Kidney (tissue), 14 donors: ENCODE measurements around the gene CSPG4. TPM values are rescaled to one million over a fixed set of nuclear protein-coding genes. Genes with fewer than 3 reads are reported as not detected.
A peak's percentile ranks its signal among the peaks of the same experiment; 100 is the strongest.
"Not testable (repeated sequence)": the region's sequence is repeated elsewhere in the genome, so short reads cannot be mapped to it uniquely, and the experiment has no call there.

ENCODE experiments used
- DNase-seq, 5 donors: peaks; one replicate each; pipeline ENCODE4 v3.0.0-alpha.2; 2013 to 2020
- FAIRE-seq: peaks from 2 replicates; lab custom pipeline; 2012; peaks lifted over from hg19 to GRCh38; lab: Jason Lieb, UNC
- H3K27ac ChIP-seq, 2 donors: one replicate each; pipeline ENCODE4 v1.7.0; 2013; ENCODE audit warnings: low read depth in 2 of 2, low read length in 2 of 2, inconsistent platforms in 1 of 2
- H3K27me3 ChIP-seq: one replicate; pipeline ENCODE4 v1.7.1; 2013; ENCODE audit warnings: low read length, inconsistent platforms; ENCODE audit not compliant: control insufficient read depth, insufficient read depth
- H3K36me3 ChIP-seq, 3 donors: one replicate each; pipeline versions ENCODE4 v1.7.0 to v1.7.1; 2013; ENCODE audit warnings: low read length in 3 of 3, control low read depth in 1 of 3, inconsistent platforms in 1 of 3; ENCODE audit not compliant: insufficient read depth in 3 of 3, control insufficient read depth in 2 of 3
- H3K4me1 ChIP-seq, 3 donors: one replicate each; pipeline versions ENCODE4 v1.7.0 to v1.7.1; 2013; ENCODE audit warnings: low read length in 3 of 3, inconsistent platforms in 1 of 3, low read depth in 1 of 3; ENCODE audit not compliant: control insufficient read depth in 2 of 3, insufficient read depth in 2 of 3
- H3K4me3 ChIP-seq, 3 donors: one replicate each; pipeline versions ENCODE4 v1.7.0 to v1.8.1; 2013; ENCODE audit warnings: low read length in 3 of 3, control low read depth in 1 of 3, inconsistent platforms in 1 of 3
- H3K9ac ChIP-seq, 3 donors: one replicate each; pipeline versions ENCODE4 v1.7.0 to v1.7.1; 2013; ENCODE audit warnings: low read length in 3 of 3, control low read depth in 1 of 3, inconsistent platforms in 1 of 3
- H3K9me3 ChIP-seq, 3 donors: one replicate each; pipeline versions ENCODE4 v1.7.0 to v1.7.1; 2013; ENCODE audit warnings: low read length in 3 of 3, control low read depth in 1 of 3, inconsistent platforms in 1 of 3; ENCODE audit not compliant: control insufficient read depth in 2 of 3, insufficient read depth in 1 of 3
- intact Hi-C: fragments of 100-400 bp; cut with DNase I; formaldehyde crosslinking; loops from one replicate; pipeline ENCODE4 v1.11.1; 2022
- polyA plus RNA-seq: library from polyadenylated mRNA; stranded (reverse); fragments of 350-450 nt; fragmentation: Illumina TruSeq; extraction: RNeasy Lipid Tissue Mini Kit (QIAGEN cat#74804); gene quantifications from one replicate; pipeline ENCODE4 v1.2.3, GENCODE V29; 2014; ENCODE audit warnings: low read depth, low replicate concordance; ENCODE audit not compliant: insufficient read depth
- total RNA-seq: library from RNA; stranded (reverse); fragmentation: NEBNext Ultra II Directional; extraction: Animal tissue kit (Norgen Biotek cat#: 25700); gene quantifications from one replicate; pipeline ENCODE4 v1.2.1, GENCODE V29; 2021
- TF ChIP-seq, protein P1 (sequence below): IDR thresholded peaks from 3 replicates; pipeline ENCODE4 v1.5.1; 2012; ENCODE audit warnings: mild to moderate bottlenecking, moderate library complexity, borderline replicate concordance; ENCODE audit not compliant: insufficient read depth; ENCODE audit errors: extremely low read depth
- donor health status: control.
- donor health status: control.
- donor health status: control.
- donor health status: control.
- donor health status: control.
- donor health status: DM: yes; HTN: yes; CAD: no.
- donor health status: Normal renal cell carcinoma (clear cell type).

The CSPG4 gene
- total and polyA plus RNA-seq, 2 donors from 2014 or later = 4.4 to 30.7 TPM

DNA sequence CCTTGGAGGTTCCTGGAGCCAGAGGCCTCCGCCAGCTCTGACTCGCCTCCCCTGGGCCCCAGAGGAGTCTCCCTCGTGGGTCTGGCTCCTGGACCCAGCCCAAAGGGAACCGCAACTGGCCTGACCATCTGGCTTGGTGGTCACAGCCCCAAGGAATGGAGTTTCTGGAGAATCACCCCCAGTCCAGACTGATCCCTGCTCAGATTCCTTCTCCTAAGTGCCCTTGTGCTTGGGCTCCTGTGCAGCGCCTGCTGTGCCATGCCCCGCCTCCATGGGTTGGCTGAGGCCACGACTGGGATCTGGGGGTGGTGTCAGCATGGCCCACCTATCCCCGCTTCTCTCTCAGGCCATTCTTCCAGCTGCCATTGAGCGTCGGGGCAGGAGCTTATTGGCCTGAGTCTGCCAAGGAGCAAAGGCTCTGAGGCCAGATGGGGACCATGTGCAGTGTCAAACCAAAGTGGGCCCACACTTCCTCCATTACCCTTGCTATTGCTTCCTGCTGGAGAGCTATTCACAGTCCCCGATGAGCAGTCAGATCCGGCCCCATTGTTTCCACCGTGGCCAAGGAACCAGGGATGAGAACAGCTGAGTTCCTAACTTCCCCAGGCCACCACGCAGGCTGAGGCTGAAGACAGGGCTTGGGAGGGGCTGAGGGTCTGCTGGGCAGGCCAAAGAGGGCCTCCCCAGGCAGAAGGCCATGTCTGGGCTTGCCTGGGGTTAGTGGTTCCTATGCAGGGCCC is 19.0 kb downstream of the CSPG4 start:
- no peaks in the 10 kb centered on the region for H3K36me3 ChIP-seq
- H3K27me3 ChIP-seq = no peaks in the 10 kb centered on the region
- peak in 1 of 5 donors; percentile 43 for DNase-seq
- no peak for FAIRE-seq
- TF ChIP-seq, protein P1, sequence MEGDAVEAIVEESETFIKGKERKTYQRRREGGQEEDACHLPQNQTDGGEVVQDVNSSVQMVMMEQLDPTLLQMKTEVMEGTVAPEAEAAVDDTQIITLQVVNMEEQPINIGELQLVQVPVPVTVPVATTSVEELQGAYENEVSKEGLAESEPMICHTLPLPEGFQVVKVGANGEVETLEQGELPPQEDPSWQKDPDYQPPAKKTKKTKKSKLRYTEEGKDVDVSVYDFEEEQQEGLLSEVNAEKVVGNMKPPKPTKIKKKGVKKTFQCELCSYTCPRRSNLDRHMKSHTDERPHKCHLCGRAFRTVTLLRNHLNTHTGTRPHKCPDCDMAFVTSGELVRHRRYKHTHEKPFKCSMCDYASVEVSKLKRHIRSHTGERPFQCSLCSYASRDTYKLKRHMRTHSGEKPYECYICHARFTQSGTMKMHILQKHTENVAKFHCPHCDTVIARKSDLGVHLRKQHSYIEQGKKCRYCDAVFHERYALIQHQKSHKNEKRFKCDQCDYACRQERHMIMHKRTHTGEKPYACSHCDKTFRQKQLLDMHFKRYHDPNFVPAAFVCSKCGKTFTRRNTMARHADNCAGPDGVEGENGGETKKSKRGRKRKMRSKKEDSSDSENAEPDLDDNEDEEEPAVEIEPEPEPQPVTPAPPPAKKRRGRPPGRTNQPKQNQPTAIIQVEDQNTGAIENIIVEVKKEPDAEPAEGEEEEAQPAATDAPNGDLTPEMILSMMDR = no peak
- no peaks in the 10 kb centered on the region for H3K9me3 ChIP-seq
- H3K4me1 ChIP-seq = no peaks in the 10 kb centered on the region
- no peak overlapping the region for H3K27ac ChIP-seq
- H3K9ac ChIP-seq = no peak overlapping the region
- intact Hi-C loops = no loop called here
- no peak overlapping the region for H3K4me3 ChIP-seq

DNA sequence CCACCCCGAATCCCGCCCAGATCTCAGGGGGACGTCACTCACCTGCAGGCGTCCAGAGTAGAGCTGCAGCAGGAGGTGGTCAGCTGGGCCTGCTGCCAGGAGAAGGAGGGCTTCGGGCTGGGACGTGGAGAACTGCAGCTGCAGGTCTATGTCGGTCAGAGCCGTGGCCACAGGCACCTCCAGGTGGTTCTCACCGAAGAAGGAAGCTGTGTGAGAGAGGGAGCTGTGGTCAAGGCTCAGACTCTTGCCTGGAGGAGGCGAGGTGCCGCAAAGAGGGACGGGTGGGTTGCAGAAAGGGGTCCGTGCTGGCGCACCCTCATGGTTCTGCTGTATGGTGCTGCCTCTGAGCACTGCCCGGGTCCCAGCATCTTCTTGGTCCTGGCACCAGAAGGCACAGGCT is 19.6 kb downstream of the CSPG4 start:
- FAIRE-seq, DNase-seq, H3K9ac ChIP-seq, H3K27ac ChIP-seq, H3K27me3 ChIP-seq, H3K4me3 ChIP-seq, intact Hi-C loops, H3K36me3 ChIP-seq, H3K9me3 ChIP-seq, H3K4me1 ChIP-seq: not testable (repeated sequence)

DNA sequence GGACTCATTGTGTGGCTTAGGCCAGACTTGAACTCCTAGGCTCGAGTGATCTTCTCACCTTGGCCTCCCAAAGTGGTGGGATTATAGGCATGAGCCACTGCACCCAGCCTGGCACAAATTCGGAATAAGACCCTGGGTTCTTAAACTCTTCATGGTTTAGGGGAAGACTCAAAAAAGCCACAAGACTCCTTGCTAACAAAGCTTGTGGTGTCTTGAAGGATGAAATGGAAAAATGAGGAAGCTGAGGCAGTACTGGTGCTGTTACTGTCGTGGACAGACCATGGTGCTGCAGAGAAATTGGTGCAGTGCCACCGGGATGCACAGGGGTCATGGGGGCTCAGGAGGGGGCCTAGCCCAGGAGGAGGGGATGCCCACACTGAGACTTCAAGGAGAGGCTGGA is 20.3 kb downstream of the CSPG4 start:
- H3K4me3 ChIP-seq, DNase-seq, FAIRE-seq, H3K36me3 ChIP-seq, H3K9me3 ChIP-seq, H3K27ac ChIP-seq, intact Hi-C loops, H3K27me3 ChIP-seq, H3K9ac ChIP-seq, H3K4me1 ChIP-seq: not testable (repeated sequence)

DNA sequence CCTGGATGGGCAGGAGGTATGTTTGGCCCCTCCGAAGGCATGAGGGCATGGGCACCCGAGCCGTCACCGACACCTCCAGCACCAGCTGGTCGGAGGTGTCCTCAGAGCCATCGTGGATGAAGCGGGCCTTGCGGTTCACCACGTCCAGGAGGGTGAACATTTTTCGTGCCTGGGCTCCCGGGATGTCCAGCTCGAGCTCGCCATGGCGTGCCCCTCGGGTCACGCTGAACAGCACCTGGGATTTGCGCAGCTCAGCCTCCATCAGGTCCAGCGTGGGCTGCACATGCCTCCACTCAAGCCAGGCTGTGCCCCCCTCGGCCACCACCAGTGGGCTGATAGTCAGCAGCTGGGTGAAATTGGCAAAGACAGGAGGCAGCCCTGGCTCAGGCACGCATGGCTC is 23.2 kb downstream of the CSPG4 start:
- H3K36me3 ChIP-seq, FAIRE-seq, H3K27me3 ChIP-seq, intact Hi-C loops, H3K9me3 ChIP-seq, H3K4me3 ChIP-seq, DNase-seq, H3K4me1 ChIP-seq, H3K27ac ChIP-seq, H3K9ac ChIP-seq: not testable (repeated sequence)

DNA sequence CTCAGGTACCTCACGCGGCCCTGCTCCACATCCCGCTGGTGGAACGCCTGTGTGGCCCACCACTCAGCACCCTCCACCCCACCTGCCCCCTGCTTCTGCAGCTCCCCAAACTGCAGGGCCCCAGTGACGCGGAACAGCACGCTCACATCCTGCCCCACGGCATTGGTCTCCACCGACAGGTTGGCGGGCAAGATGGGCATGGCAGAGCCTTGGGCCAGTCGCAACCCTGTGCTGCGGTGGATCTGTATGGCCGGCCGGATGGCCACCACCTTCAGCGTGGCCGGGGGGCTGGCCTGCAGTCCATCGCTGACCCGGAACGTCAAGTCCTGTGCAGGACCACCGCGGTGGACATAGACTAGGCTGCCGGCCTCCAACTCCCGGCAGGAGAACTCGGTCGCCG is 23.8 kb downstream of the CSPG4 start:
- intact Hi-C loops = no loop called here

More for the DNA sequence above, 23.8 kb downstream of the CSPG4 start:
- TF ChIP-seq, protein P1 = no peak
- Histone ChIP-seq H3K9ac (no peak overlapping the region), H3K4me1 (no peaks in the 10 kb centered on the region), H3K27me3 (no peaks in the 10 kb centered on the region), H3K9me3 (no peaks in the 10 kb centered on the region), H3K4me3 (no peak overlapping the region), H3K36me3 (no peaks in the 10 kb centered on the region), H3K27ac (no peak overlapping the region)
- FAIRE-seq (no peak), DNase-seq (no peak)
